PFSK-1 (cell line): ENCODE data around the gene SLCO3A1.

Experiments used
- FOXP2 ChIP-seq: optimal IDR thresholded peaks from 2 replicates; pipeline ENCODE3; 2011; ENCODE audit warnings: borderline replicate concordance, control low read depth, inconsistent platforms; ENCODE audit not compliant: insufficient read depth; ENCODE audit errors: extremely low read length, extremely low read depth
- POLR2AphosphoS5 ChIP-seq: IDR thresholded peaks from 2 replicates; pipeline ENCODE4 v1.6.1; 2012; ENCODE audit warnings: low read depth, mild to moderate bottlenecking, control low read depth, low read length, moderate library complexity
- REST ChIP-seq, 2 experiments: IDR thresholded peaks; 2 replicates each; pipeline versions ENCODE4 v1.6.1 to v1.8.0; 2011 to 2012; ENCODE audit warnings: low read depth in 2 of 2, low read length in 2 of 2, control low read depth in 1 of 2, inconsistent platforms in 1 of 2, mild to moderate bottlenecking in 1 of 2, moderate library complexity in 1 of 2; ENCODE audit not compliant: insufficient read depth in 1 of 2
- SIN3A ChIP-seq: IDR thresholded peaks from 2 replicates; pipeline ENCODE4 v1.6.1; 2012; ENCODE audit warnings: mild to moderate bottlenecking, low read length, moderate library complexity, borderline replicate concordance; ENCODE audit not compliant: insufficient read depth
- TAF1 ChIP-seq: IDR thresholded peaks from 2 replicates; pipeline ENCODE4 v1.6.1; 2012; ENCODE audit warnings: low read length, control low read depth, borderline replicate concordance; ENCODE audit not compliant: insufficient read depth

The SLCO3A1 gene

GRCh38 chr15:92097474-92098178, 244.1 kb downstream of the SLCO3A1 start:
- TF ChIP-seq TAF1 (no peak), SIN3A (no peak), POLR2AphosphoS5 (no peak), FOXP2 (no peak), REST (IDR thresholded peaks at IDR 0.05; ENCODE audit: insufficient read depth in 1 of 2, low read depth in 2 of 2, low read length in 2 of 2) (no peak)

GRCh38 chr15:92098869-92099268, 245.4 kb downstream of the SLCO3A1 start:
- TF ChIP-seq TAF1: no peak
- TF ChIP-seq FOXP2: no peak
- no peak for TF ChIP-seq SIN3A
- no peak for TF ChIP-seq POLR2AphosphoS5
- TF ChIP-seq REST (IDR thresholded peaks at IDR 0.05; ENCODE audit: insufficient read depth in 1 of 2, low read depth in 2 of 2, low read length in 2 of 2): no peak

GRCh38 chr15:92100301-92100700, 246.8 kb downstream of the SLCO3A1 start:
- no peak for TF ChIP-seq TAF1

GRCh38 chr15:92100751-92101150, 247.2 kb downstream of the SLCO3A1 start:
- TF ChIP-seq SIN3A: no peak
- no peak for TF ChIP-seq POLR2AphosphoS5
- no peak for TF ChIP-seq FOXP2
- no peak for TF ChIP-seq REST (IDR thresholded peaks at IDR 0.05; ENCODE audit: insufficient read depth in 1 of 2, low read depth in 2 of 2, low read length in 2 of 2)
- TF ChIP-seq TAF1: no peak

GRCh38 chr15:92101708-92102394, 248.3 kb downstream of the SLCO3A1 start:
- TF ChIP-seq SIN3A (no peak), POLR2AphosphoS5 (no peak), FOXP2 (no peak), REST (IDR thresholded peaks at IDR 0.05; ENCODE audit: insufficient read depth in 1 of 2, low read depth in 2 of 2, low read length in 2 of 2) (no peak), TAF1 (no peak)
